NT2/D1 (cell line): ENCODE data around the gene DAB2IP.
"Not testable (repeated sequence)": the region's sequence is repeated elsewhere in the genome, so short reads cannot be mapped to it uniquely, and the experiment has no call there.

Experiments
- DNase-seq: peaks from one replicate; pipeline ENCODE4 v3.0.0-alpha.2; 2011; ENCODE audit warnings: low read depth, low spot score
- H3K27me3 ChIP-seq: 2 replicates; pipeline ENCODE4 v1.6.0; 2011; ENCODE audit warnings: mild to moderate bottlenecking; ENCODE audit not compliant: insufficient read length, insufficient read depth
- H3K36me3 ChIP-seq: 2 replicates; pipeline ENCODE4 v1.6.1; 2011; ENCODE audit warnings: mild to moderate bottlenecking, low read length, mixed read lengths; ENCODE audit not compliant: insufficient read depth, insufficient read length
- H3K4me1 ChIP-seq: 2 replicates; pipeline ENCODE4 v1.5.1; 2011; ENCODE audit not compliant: insufficient read depth, insufficient read length
- H3K4me3 ChIP-seq: 2 replicates; pipeline ENCODE4 v1.5.1; 2011; ENCODE audit warnings: low read depth; ENCODE audit not compliant: insufficient read length
- H3K9ac ChIP-seq: 2 replicates; pipeline ENCODE4 v1.6.0; 2011; ENCODE audit warnings: low read depth; ENCODE audit not compliant: insufficient read length
- H3K9me3 ChIP-seq: 2 replicates; pipeline ENCODE4 v1.5.1; 2011; ENCODE audit warnings: mild to moderate bottlenecking, low read length; ENCODE audit not compliant: insufficient read depth
- SUZ12 ChIP-seq: IDR thresholded peaks from 2 replicates; pipeline ENCODE4 v1.6.1; 2011; ENCODE audit not compliant: insufficient read length, insufficient read depth; ENCODE audit errors: extremely low read depth
- YY1 ChIP-seq: IDR thresholded peaks from 2 replicates; pipeline ENCODE4 v1.6.1; 2011; ENCODE audit not compliant: insufficient read length, insufficient read depth
- ZNF274 ChIP-seq: IDR thresholded peaks from 2 replicates; pipeline ENCODE4 v1.6.1; 2011; ENCODE audit warnings: mild to moderate bottlenecking, low read depth, low read length

Gene DAB2IP

GRCh38 chr9:121790841-121791240 is 139.4 kb downstream of the DAB2IP start:
- H3K36me3 ChIP-seq = peaks cover 6% of the 10 kb centered on the region

GRCh38 chr9:121792476-121792875 is 141.0 kb downstream of the DAB2IP start:
- not testable (repeated sequence) for H3K9me3 ChIP-seq, H3K9ac ChIP-seq, H3K36me3 ChIP-seq, H3K27me3 ChIP-seq, H3K4me1 ChIP-seq, H3K4me3 ChIP-seq, DNase-seq

More at GRCh38 chr9:121790841-121791240, 139.4 kb downstream of the DAB2IP start:
- TF ChIP-seq YY1 (no peak), SUZ12 (no peak), ZNF274 (no peak)
- no peak overlapping the region for H3K9ac ChIP-seq
- H3K4me3 ChIP-seq = no peak overlapping the region
- DNase-seq = no peak
- no peaks in the 10 kb centered on the region for H3K27me3 ChIP-seq
- peaks cover 12% of the 10 kb centered on the region for H3K4me1 ChIP-seq
- peaks cover 3% of the 10 kb centered on the region; the same call in 1 of the 2 replicates for H3K9me3 ChIP-seq

GRCh38 chr9:121794334-121794733 is 142.9 kb downstream of the DAB2IP start:
- H3K4me3 ChIP-seq, H3K36me3 ChIP-seq, DNase-seq: not testable (repeated sequence)

GRCh38 chr9:121797081-121797480 is 145.6 kb downstream of the DAB2IP start:
- Histone ChIP-seq H3K36me3 (no peaks in the 10 kb centered on the region), H3K9ac (no peak overlapping the region), H3K4me1 (no peaks in the 10 kb centered on the region), H3K27me3 (no peaks in the 10 kb centered on the region), H3K9me3 (no peaks in the 10 kb centered on the region), H3K4me3 (no peak overlapping the region)
- no peak for DNase-seq
- no peak for TF ChIP-seq SUZ12
- no peak for TF ChIP-seq ZNF274
- no peak for TF ChIP-seq YY1

More at GRCh38 chr9:121794334-121794733, 142.9 kb downstream of the DAB2IP start:
- not testable (repeated sequence) for H3K9ac ChIP-seq, H3K4me1 ChIP-seq, H3K9me3 ChIP-seq, H3K27me3 ChIP-seq

- no peak for DNase-seq
- H3K4me3 ChIP-seq = no peak overlapping the region
- no peak for TF ChIP-seq SUZ12
- no peak for TF ChIP-seq YY1
- TF ChIP-seq ZNF274 = no peak
- no peaks in the 10 kb centered on the region for H3K36me3 ChIP-seq
- no peaks in the 10 kb centered on the region for H3K4me1 ChIP-seq
- no peaks in the 10 kb centered on the region for H3K27me3 ChIP-seq
- no peaks in the 10 kb centered on the region for H3K9me3 ChIP-seq
- H3K9ac ChIP-seq = no peak overlapping the region
Measured at GRCh38 chr9:121798941-121799340, 147.5 kb downstream of the DAB2IP start.

- no peak overlapping the region for H3K9ac ChIP-seq
- DNase-seq = no peak
- TF ChIP-seq YY1 (no peak), SUZ12 (no peak), ZNF274 (no peak)
- no peaks in the 10 kb centered on the region for H3K27me3 ChIP-seq
- no peaks in the 10 kb centered on the region for H3K36me3 ChIP-seq
- no peaks in the 10 kb centered on the region for H3K4me1 ChIP-seq
- H3K4me3 ChIP-seq = no peak overlapping the region
- peaks cover 12% of the 10 kb centered on the region for H3K9me3 ChIP-seq
Measured at GRCh38 chr9:121800376-121800775, 148.9 kb downstream of the DAB2IP start.

GRCh38 chr9:121801579-121801978 is 150.1 kb downstream of the DAB2IP start:
- TF ChIP-seq ZNF274 = no peak
- TF ChIP-seq YY1 = no peak
- no peak for TF ChIP-seq SUZ12
- H3K9me3 ChIP-seq = peaks cover 13% of the 10 kb centered on the region

GRCh38 chr9:121802753-121803152 is 151.3 kb downstream of the DAB2IP start:
- no peak overlapping the region for H3K9ac ChIP-seq
- DNase-seq = no peak
- no peaks in the 10 kb centered on the region for H3K36me3 ChIP-seq
- no peaks in the 10 kb centered on the region for H3K27me3 ChIP-seq
- no peaks in the 10 kb centered on the region for H3K4me1 ChIP-seq
- peaks cover 13% of the 10 kb centered on the region for H3K9me3 ChIP-seq
- H3K4me3 ChIP-seq = no peak overlapping the region
- TF ChIP-seq SUZ12 (no peak), ZNF274 (no peak), YY1 (no peak)

More at GRCh38 chr9:121801579-121801978, 150.1 kb downstream of the DAB2IP start:
- DNase-seq = no peak
- Histone ChIP-seq H3K9ac (no peak overlapping the region), H3K4me1 (no peaks in the 10 kb centered on the region), H3K4me3 (no peak overlapping the region), H3K36me3 (no peaks in the 10 kb centered on the region), H3K27me3 (no peaks in the 10 kb centered on the region)
